Fibroblast of mammary gland (primary cell): ENCODE measurements around the gene RNF144A.
A peak's percentile ranks its signal among the peaks of the same experiment; 100 is the strongest.

ENCODE experiments used
- DNase-seq: peaks from one replicate; pipeline ENCODE4 v3.0.0-alpha.2; 2010; ENCODE audit warnings: low read depth
- H3K4me3 ChIP-seq: 2 replicates; pipeline ENCODE4 v1.5.1; 2011; ENCODE audit warnings: low read depth, mild to moderate bottlenecking, low read length, moderate library complexity; ENCODE audit not compliant: control insufficient read depth
- CTCF ChIP-seq: conservative IDR thresholded peaks from 2 replicates; pipeline ENCODE4 v1.5.1; 2011; ENCODE audit warnings: low read depth, low read length, inconsistent platforms; ENCODE audit not compliant: control insufficient read depth, insufficient read depth

The RNF144A gene

DNA sequence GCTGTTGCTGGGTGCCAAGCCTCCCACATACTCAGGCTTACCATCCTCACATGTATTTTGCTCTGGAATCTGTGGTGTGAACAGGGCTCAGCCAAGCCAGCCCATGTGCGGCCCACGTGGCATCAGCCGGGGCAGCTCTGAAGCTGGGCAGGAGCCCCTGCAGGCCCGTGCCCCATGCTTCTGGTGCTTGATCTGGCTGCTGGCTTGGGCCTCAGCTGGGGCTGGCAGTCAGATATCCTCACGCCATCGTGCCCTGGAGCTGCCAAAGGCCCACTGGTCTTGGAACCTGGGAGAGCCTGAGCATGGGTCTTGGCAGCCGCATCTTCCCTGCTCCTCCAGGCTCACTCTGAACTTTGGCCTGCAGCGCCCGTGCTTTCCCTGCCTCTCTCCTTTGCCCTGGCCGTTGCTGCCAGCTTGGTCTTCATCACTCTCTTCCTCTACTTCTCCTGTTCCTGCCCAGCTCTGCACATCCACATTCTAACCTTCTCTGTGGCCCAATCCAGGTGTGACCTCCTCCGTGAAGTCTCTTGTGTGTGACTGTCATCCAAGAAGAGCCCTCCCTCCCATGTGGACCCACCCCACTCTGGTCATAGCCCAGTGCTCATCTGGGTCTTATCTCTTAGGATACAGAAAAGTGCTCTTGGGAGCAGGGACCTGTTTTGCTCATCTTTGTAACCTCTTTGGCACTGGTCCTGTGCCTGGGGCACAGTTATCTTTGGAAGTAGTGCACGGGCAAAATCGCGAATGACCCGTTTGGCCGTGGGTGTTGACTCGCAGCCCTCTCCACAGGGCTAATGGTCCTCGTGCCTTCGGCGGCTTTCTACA lies 116.1 kb downstream of the RNF144A start:
- DNase-seq = no peak
- no peak for TF ChIP-seq CTCF
- H3K4me3 ChIP-seq = no peak overlapping the region

DNA sequence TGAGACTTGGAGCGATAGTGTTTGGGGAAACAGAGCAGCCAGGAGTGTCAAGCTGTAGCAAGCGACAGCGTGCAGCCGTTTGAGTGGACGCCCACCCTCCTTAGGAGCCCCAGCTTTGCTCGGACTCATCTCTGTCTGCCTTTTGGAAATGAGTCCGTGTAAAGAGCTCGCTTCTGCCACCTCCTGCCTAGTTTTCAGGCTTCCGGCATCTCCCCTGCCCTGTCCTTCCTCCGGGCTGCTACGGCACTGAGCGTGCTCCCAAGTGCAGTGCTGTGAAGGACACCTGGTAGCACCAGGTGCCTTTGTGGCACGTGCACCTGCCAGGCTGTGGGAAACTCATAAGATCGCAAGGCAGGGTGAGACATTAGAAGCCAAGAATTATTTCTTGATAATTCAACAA lies 117.1 kb downstream of the RNF144A start:
- peak; percentile 25 for TF ChIP-seq CTCF
- peak; percentile 40 for DNase-seq
- no peak overlapping the region for H3K4me3 ChIP-seq

DNA sequence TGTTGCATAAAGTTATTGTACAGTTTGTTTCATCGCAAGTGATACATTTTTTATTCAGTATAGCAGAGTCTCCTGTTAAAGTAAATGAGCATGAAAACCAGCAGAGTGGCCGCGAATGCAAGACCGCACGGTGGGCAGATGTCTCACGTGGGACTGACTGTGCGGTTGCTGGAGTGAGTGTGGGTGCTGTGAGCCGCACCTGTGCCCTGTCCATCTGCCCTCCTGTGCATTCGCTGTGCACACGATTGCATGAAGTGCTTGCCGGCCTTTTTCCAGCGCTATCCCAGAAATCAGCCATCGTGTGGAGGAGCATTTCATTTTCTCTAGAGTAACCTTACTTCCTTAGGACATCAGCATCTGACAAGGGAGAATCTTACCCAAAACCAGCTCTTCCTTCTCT lies 118.7 kb downstream of the RNF144A start:
- no peak for TF ChIP-seq CTCF
- DNase-seq = no peak
- no peak overlapping the region for H3K4me3 ChIP-seq

- peak; percentile 77 for DNase-seq
- TF ChIP-seq CTCF = peak; percentile 76
- no peak overlapping the region for H3K4me3 ChIP-seq
Observed at GRCh38 chr2:7037340-7038333, 120.4 kb downstream of the RNF144A start.

DNA sequence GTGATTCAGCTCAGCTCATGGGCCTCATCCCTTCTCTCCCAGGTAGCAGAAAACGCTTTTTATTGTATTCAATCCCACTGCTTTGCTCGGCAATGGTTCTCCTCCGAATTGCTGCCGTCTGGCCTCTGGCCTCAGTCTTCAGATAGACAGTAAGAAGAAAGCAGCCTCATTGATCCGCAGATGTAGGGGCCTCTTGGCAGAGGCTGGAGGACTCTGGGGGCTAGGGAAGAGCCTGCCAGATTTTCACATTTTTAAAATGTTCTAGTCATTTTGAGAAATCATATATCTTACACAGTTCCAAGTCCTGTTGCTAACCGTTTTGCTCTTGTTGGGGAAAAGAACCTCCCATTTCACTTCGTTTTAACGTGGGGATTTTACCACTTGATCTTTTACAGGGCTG lies 123.3 kb downstream of the RNF144A start:
- TF ChIP-seq CTCF = no peak
- no peak overlapping the region for H3K4me3 ChIP-seq
- no peak for DNase-seq

GRCh38 chr2:7041421-7041820 lies 124.2 kb downstream of the RNF144A start:
- H3K4me3 ChIP-seq = no peak overlapping the region
- no peak for TF ChIP-seq CTCF
- DNase-seq = peak; percentile 11
